HG03457 (cell line): ENCODE measurements around the gene LRRC28.
A peak's percentile ranks its signal among the peaks of the same experiment; 100 is the strongest.
"Not testable (repeated sequence)": the region's sequence is repeated elsewhere in the genome, so short reads cannot be mapped to it uniquely, and the experiment has no call there.

Experiments used
- ATAC-seq: cut with Tn5 transposase; IDR thresholded peaks from one replicate; pipeline ENCODE4 v1.9.1; 2021; ENCODE audit warnings: moderate number of reproducible peaks; ENCODE audit not compliant: unreplicated experiment

LRRC28 gene

GRCh38 chr15:99250857-99251841, at the start of gene LRRC28:
TSS of gene LRRC28 (plus strand) at chr15:99251481. CDS start at chr15:99255958, 4,477 bp downstream.
- ATAC-seq: peak; percentile 96

- no peak for ATAC-seq
Observed at GRCh38 chr15:99202176-99202552, 49.1 kb upstream of the LRRC28 start.

DNA sequence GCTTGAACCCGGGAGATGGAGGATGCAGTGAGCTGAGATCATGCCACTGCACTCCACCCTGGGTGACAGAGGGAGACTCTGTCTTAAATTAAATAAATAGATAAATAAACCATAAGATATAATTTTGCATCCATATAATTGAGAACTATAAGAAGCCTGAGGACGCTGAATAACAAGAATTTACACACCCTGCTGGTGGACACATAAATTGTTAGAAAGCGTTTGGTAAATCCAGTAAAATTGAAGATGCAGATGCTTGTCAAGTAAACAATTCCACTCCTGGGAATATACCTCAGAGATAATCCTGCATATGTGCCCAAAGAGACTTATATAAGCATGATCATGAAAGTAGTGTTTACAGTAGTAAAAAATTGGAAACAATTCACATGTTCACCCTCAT, 43.6 kb upstream of the LRRC28 start:
- ATAC-seq: no peak

GRCh38 chr15:99209326-99209725, 42.0 kb upstream of the LRRC28 start:
- ATAC-seq: no peak

- no peak for ATAC-seq
Observed at GRCh38 chr15:99210334-99210733, 40.9 kb upstream of the LRRC28 start.

DNA sequence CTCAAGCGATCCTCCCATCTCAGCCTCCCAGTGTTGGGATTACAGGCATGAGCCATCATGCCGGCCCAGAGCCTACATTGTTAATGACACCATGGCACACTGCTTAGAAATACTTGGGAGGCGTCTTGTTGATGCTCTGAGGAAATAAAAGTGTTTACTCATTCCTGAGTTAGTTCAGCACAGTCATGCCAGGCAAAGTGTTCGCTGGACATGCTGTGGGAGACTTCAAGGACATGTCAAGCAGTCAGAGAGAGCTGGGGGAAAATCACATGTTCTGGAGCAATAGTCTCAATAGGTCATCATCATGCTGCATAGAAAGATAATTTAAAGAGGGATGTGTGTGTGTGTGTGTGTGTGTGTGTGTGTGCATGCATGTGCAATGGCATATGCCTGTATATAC, 39.4 kb upstream of the LRRC28 start:
- no peak for ATAC-seq

DNA sequence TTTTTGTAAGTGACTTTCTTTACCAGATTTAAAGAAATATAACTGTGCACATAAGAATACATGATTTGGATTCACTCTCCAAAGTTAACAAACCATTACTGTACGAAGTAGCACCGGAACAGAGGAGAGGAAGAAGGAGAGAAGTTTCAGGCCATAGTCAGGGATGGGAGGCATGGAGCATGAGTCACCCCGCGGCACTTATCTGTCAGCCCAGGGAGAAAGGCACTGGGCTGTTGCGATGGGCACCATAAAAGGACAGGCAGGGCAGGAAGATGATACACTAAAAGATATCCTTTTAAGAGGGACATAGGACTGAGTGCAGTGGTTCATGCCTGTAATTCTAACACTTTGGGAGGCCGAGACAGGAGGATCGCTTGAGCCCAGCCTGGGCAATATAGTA, 38.9 kb upstream of the LRRC28 start:
- ATAC-seq: no peak

DNA sequence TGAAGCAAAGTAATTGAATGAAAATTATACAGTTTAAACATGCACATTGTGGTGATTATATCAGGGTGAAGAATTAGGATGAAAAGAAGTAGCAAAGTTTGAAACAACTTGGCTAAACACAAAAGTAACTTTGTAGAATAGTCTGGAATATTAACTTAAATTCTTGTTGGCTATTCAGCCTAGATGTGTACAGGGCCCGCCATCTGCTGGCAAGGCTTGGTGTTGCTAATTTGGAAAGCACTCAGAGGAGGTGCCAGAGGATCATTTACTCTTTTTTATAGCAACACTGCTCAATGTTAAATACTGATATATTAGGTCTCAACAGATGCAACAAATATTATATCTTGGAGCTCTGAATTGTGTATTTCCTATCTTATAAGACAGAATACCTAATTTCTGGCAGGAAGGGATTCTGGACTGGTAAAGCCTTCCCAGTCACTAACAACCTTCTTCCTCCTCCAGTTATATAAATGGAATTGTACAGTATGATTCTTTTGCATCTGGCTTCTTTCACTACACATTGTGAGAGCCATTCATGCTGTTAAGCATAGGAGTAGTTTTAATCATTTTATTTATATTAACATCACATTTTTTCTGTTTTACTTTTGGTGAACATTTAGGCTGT, 38.0 kb upstream of the LRRC28 start:
- peak; percentile 76 for ATAC-seq

DNA sequence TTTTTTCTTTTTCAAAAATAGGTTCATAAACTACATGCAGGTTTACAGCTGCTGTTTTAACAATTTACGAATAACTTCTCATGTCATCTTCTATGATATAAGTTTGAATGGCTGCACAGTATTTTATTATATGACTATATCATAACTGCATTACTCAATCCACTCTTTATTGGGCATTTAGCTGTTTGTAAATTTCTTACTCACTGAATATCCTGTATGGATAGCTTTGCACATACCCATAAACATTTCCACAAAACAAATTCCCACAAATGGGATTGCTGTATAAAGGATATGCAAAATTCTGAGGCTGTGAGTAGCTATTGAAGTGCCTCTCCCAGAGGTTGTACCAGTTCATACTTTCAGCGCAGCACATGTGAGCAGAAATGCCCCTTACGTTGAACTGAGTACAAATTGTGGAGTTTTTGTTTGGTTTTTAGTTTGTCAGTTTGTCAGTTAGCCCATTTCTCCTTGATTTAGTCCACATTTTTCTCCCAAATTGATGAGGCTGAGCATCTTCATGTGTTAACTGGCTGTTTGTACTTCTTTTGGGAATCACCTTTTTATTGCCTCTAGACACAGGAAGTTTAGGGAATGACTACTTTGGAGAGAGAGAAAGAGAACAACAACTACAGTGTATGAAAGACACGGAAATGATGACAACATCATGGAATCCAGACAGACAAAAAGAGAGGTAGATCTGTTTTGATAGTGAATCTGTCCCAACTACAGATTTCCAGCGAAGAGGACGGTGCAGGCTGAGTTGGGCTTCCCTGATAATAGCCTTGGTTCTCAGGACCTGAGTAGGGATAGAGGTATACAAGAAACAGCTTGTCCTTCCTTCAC, 26.7 kb upstream of the LRRC28 start:
- ATAC-seq: no peak

DNA sequence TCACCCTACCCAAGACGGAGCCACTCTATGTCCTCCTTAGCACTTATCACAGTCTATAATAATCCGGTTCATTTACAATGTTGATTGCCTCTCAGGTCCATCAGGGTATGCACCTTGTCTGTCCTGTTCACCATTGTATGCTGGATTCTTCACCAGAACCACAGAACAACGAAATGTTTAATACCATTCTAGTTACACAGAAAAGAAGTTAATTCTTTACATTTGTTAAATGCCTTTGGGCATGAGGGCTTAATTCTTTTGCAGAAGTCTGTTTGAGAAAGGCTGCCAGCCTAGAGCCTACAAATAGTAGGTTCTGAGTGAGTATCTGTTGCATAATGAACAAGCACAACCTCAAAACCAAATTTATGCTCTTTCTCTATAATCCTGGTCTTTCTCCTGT, 24.5 kb upstream of the LRRC28 start:
- no peak for ATAC-seq

DNA sequence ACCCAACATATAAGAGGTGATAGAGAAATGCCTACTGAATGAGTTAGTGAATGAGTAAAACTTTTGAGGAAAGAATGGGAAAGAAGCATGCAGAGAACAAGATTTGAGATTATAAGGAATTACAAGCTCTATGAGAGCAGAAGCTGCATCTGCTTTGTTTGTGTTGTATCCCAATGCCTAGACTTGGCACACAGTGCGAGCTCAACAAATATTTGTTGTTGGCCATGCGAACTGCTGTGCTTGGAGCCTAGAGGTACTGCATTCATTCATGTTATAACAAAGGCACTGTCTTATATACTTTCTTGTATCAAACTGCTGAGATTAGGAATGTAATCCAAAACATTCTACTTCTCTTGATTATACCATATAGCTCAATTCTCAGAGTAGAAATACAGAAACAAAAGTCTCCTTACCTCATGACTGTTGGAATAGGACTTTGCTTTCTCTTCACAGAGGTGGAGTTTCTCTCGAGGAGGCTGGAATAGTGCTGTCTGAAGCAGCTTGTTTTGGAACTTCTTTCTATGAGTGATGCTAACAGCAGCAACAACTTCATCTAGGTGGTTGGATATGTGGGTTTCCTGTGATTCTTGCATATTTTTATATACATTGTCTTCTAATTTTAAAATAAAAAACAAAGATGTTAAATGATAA, 23.0 kb upstream of the LRRC28 start:
- ATAC-seq: no peak

DNA sequence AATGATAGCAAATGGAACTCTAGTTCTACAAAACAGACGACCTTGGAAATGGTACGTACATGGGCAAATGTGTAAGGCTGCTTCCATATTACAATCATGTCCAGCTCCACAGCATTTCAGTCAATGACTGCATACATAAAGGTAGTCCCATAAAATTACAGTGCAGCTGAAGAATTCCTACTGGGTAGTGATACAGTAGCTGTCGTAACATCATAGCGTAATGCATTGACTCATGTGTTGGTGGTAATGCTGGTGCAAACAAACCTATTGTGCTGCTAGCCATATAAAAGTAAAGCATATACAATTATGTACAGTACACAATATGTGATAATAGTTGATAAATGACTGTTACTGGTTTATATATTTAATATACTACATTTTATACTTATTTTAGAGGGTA, 20.4 kb upstream of the LRRC28 start:
- no peak for ATAC-seq

DNA sequence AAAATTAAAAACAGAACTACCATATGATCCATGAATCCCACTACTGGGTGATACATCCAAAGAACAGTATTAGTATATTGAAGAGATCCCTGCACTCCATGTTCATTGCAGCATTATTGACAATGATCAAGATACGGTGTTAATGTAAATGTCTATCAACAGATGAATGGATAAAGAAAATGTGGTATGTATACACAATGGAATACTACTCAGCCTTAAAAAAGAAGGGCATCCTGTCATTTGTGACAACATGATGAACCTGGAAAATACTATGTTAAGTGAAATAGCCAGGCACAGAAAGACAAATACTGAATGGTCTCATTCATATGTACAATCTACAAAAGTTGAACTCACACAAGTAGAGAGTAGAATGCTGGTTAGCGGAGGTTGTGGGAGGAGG, 18.5 kb upstream of the LRRC28 start:
- no peak for ATAC-seq

DNA sequence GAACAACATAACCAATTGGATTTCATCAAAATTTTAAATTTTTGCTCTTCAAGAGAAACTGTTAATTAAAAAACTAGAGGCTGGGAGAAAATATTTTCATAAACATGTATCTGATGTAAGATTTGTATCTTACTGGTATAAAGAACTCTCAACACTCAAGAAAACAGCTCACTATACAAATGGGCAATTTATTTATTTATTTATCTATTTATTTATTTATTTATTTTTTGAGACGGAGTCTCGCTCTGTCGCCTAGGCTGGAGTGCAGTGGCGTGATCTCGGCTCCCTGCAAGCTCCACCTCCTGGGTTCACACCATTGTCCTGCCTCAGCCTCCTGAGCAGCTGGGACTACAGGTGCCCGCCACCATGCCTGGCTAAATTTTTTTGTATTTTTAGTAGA, 17.1 kb upstream of the LRRC28 start:
- not testable (repeated sequence) for ATAC-seq

DNA sequence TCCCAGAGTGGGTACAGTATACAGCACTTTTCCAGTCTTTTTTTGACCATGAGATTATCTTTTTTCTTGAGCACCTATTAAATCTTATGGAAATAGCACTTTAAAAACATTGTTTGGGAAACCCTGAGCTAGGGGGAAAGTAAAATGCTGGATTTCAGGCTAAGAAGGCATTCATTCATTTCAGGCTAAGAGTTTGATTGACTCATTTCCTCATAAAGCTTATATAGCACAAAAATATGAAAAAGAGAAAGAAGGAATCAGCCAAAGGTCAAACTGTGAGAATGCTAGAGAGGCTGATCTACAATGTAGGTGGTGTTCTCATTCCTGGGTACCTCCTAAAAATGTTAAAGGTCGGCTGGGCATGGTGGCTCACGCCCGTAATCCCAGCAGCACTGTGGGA, 12.4 kb upstream of the LRRC28 start:
- ATAC-seq: no peak

DNA sequence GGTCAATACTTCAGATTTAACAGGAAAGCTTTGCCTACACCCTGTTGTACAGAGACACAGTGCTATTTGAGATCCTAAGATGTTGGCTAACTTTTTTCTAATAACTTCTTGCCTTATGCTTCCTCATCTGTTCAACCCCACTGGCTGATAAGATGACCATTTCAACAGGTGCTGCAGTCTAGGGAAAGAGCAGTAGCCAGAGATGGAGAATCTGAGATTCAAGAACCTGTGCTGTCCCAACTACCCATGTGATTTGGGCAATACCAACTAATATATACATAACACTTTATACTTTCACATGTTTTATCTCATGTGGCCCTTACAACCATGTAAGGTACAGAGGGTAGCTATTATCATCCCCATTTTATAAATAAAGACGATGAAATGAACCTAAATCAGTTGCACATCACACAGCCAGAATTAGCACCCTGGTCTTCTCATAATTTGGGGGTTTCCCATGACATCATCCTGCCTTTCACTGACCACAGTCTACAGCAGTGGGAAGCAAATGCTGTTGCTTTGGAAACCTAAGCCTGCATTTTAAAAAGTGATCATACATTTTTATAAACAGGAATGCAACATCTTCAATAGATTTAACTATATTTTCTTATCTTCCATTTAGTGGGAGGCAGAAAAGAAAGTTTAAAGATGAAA, 11.6 kb upstream of the LRRC28 start:
- ATAC-seq: peak; percentile 82

DNA sequence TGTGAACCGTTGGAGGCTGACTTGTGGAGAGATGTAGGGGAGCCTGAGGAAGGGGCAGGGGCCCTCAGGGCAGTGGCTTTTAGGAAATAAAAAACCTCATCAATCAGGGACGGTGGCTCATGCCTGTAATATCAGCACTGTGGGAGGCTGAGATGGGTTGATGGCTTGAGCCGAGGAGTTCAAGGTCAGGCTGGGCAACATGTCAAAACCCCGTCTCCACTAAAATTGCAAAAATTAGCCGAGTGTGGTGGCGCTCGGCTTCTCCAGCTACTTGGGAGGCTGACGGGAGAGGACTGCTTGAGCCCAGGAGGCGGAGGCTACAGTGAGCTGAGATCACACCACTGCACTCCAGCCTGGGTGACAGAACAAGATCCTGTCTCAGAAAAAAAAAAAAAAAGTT, 9.5 kb upstream of the LRRC28 start:
- ATAC-seq: no peak

- ATAC-seq: no peak
Observed at GRCh38 chr15:99244306-99244705, 7.0 kb upstream of the LRRC28 start.

- no peak for ATAC-seq
Observed at GRCh38 chr15:99247062-99247461, 4.2 kb upstream of the LRRC28 start.

DNA sequence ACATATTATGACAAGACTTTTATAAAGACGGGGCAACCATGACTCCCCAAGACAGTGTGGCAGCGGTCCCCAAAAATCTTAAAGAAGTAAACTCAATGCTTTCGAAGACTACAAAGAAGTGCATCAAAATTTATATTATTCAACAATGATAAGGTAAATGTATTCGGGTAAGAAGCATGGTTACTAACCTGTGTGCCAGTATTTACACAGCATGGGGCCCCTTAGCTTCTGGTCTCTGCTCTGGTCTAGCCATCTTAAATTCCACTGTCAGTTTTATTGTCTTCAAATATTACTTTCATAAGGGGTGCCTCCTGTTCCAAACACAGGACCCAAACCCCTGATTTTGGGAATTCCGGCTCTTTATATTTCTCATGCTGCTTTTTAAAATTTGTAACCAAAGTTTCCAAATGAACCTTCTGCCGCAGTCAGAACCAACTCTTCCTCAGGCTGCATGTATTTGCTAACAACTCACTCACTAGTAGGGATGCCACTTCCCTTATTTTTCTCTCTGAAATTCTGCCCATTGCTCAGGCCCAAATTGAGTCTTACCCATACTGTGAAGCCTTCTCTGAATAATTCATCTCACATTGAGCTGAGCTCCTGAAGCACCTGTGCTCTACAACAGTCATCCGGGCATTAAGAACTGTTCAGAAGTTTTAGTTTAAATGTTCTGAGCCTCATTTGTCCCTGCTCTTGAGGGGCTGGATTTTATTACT, 3.1 kb upstream of the LRRC28 start:
- no peak for ATAC-seq
